ENCODE measurements around the gene ISCA1.

DNA sequence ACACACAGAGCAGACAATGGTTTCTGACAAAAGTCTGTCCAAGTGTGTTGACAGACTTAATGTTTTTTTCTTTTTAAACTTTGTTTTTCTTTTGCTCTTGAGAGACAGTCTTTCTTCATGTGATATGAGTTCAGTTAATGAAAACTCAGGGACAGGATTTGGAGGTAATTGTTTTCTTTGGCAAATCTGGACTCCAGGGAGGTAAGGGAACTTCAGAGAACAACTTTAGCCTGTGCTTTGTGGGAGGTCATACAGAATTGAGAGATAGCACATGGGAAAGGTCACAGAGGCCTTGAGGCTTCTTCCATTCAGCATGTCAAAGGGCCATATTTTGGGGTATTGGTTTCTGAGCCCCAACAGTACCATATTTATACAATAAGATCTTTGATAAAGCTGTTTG lies 32.2 kb downstream of the ISCA1 start:
- TF ChIP-seq POLR2AphosphoS5 (IDR thresholded peaks at IDR 0.05) (no peak), POLR2A (IDR thresholded peaks at IDR 0.05) (no peak)
